GM18858 (cell line): ENCODE data around the gene PIK3R6.
"Not testable (repeated sequence)": the region's sequence is repeated elsewhere in the genome, so short reads cannot be mapped to it uniquely, and the experiment has no call there.

Experiments used
- ATAC-seq: cut with Tn5 transposase; IDR thresholded peaks from one replicate; pipeline ENCODE4 v1.9.1; 2021; ENCODE audit not compliant: unreplicated experiment

The PIK3R6 gene

GRCh38 chr17:8873801-8874715 lies 6.6 kb upstream of the PIK3R6 start:
- no peak for ATAC-seq

- ATAC-seq, result no peak
Measured at GRCh38 chr17:8872705-8873435, 5.4 kb upstream of the PIK3R6 start.

- no peak for ATAC-seq
Measured at GRCh38 chr17:8872036-8872704, 4.7 kb upstream of the PIK3R6 start.

- no peak for ATAC-seq
Measured at GRCh38 chr17:8871081-8871581, 3.7 kb upstream of the PIK3R6 start.

GRCh38 chr17:8870406-8871040 lies 3.0 kb upstream of the PIK3R6 start:
- ATAC-seq, result no peak

GRCh38 chr17:8869114-8869815 lies 1.8 kb upstream of the PIK3R6 start:
- no peak for ATAC-seq

- no peak for ATAC-seq
Measured at GRCh38 chr17:8868529-8868951, 1.1 kb upstream of the PIK3R6 start.

- ATAC-seq, result no peak
Measured at GRCh38 chr17:8868092-8868491, 618 bp upstream of the PIK3R6 start.

- ATAC-seq, result no peak
Measured at GRCh38 chr17:8865811-8866210, 1.7 kb downstream of the PIK3R6 start.

GRCh38 chr17:8865385-8865784 lies 2.1 kb downstream of the PIK3R6 start:
- no peak for ATAC-seq

GRCh38 chr17:8862213-8863056 lies 5.0 kb downstream of the PIK3R6 start:
- ATAC-seq, result no peak

GRCh38 chr17:8861495-8862181 lies 5.8 kb downstream of the PIK3R6 start:
- ATAC-seq, result no peak

GRCh38 chr17:8859804-8860430 lies 7.6 kb downstream of the PIK3R6 start:
- ATAC-seq, result no peak

- ATAC-seq, result no peak
Measured at GRCh38 chr17:8859027-8859803, 8.3 kb downstream of the PIK3R6 start.

GRCh38 chr17:8857919-8858318 lies 9.6 kb downstream of the PIK3R6 start:
- no peak for ATAC-seq

- no peak for ATAC-seq
Measured at GRCh38 chr17:8856869-8857575, 10.5 kb downstream of the PIK3R6 start.

GRCh38 chr17:8856205-8856603 lies 11.3 kb downstream of the PIK3R6 start:
- not testable (repeated sequence) for ATAC-seq
